Measurements from ENCODE around the gene NDUFV3. TPM values are rescaled to one million over a fixed set of nuclear protein-coding genes. Genes with fewer than 3 reads are reported as not detected.

The NDUFV3 gene
- polyA plus RNA-seq, 1 donor from 2014 or later: 22.7 TPM

DNA sequence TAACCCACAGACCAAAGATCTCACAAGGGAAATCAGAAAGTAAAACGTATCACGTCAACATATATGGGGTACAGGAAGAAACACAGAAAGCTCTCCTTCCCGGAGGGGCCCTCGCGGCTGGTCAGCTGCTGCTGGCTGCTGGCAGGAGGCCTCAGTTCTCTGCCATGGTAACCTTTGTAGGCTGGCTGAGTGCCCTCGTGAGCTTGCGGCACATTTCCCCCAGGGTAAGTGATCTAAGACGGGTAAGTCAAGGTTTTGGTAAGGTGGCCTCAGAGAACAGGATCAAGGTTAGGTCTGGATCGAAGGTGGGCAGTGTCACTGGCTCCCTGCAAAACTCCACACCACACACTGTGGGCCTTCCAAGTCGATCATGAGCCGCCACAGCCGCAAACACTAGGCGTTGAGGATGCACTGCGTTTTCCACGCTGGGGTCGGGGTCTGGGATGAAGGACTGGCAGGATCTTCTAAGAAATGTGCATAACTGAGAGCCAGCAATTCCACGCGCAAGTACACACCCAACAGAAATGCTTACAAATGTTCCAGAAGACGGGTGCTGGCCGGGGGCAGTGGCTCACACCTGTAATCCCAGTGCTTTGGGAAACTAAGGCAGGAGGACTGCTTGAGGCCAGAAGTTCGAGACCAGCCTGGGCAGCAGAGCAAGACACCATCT is 47.7 kb upstream of the NDUFV3 start:
- no peak overlapping the region for H3K9ac ChIP-seq (ENCODE audit: low read length)

GRCh38 chr21:42846221-42846620 is 46.9 kb upstream of the NDUFV3 start:
- Histone ChIP-seq H3K36me3 (ENCODE audit: insufficient read depth, low read length) (no peaks in the 10 kb centered on the region), H3K4me2 (ENCODE audit: low read length) (no peak overlapping the region), H3F3A (ENCODE audit: insufficient read depth, low read length, poor library complexity, severe bottlenecking) (no peaks in the 10 kb centered on the region), H2AFZ (ENCODE audit: low read depth, low read length) (no peak overlapping the region), H3K79me2 (replicated peaks; ENCODE audit: insufficient read depth, low read length) (no peaks in the 10 kb centered on the region), H4K20me1 (ENCODE audit: insufficient read depth) (no peaks in the 10 kb centered on the region), H3K27ac (ENCODE audit: low read length) (no peak overlapping the region), H3K27me3 (ENCODE audit: insufficient read depth, low read depth, low read length) (no peaks in the 10 kb centered on the region), H3K9ac (ENCODE audit: low read length) (no peak overlapping the region), H3K9me3 (ENCODE audit: low read length) (no peaks in the 10 kb centered on the region), H3K4me3 (ENCODE audit: low read length) (no peak overlapping the region), H3K9me2 (ENCODE audit: insufficient read depth, low read length) (no peaks in the 10 kb centered on the region)
- TF ChIP-seq MXI1 (conservative IDR thresholded peaks at IDR 0.05; ENCODE audit: poor library complexity, severe bottlenecking) (no peak), POLR2AphosphoS5 (IDR thresholded peaks at IDR 0.05) (no peak), CTCF (IDR thresholded peaks at IDR 0.05; ENCODE audit: poor library complexity, severe bottlenecking) (no peak), EZH2 (IDR thresholded peaks at IDR 0.05; ENCODE audit: borderline replicate concordance, insufficient read depth, low read length, poor library complexity, severe bottlenecking) (no peak), RAD21 (conservative IDR thresholded peaks at IDR 0.05) (no peak), SMC3 (conservative IDR thresholded peaks at IDR 0.05; ENCODE audit: poor library complexity) (no peak), TAF1 (IDR thresholded peaks at IDR 0.05; ENCODE audit: low read depth) (no peak), EP300 (conservative IDR thresholded peaks at IDR 0.05; ENCODE audit: poor library complexity, severe bottlenecking) (no peak)
- TF ChIP-seq, protein P1, sequence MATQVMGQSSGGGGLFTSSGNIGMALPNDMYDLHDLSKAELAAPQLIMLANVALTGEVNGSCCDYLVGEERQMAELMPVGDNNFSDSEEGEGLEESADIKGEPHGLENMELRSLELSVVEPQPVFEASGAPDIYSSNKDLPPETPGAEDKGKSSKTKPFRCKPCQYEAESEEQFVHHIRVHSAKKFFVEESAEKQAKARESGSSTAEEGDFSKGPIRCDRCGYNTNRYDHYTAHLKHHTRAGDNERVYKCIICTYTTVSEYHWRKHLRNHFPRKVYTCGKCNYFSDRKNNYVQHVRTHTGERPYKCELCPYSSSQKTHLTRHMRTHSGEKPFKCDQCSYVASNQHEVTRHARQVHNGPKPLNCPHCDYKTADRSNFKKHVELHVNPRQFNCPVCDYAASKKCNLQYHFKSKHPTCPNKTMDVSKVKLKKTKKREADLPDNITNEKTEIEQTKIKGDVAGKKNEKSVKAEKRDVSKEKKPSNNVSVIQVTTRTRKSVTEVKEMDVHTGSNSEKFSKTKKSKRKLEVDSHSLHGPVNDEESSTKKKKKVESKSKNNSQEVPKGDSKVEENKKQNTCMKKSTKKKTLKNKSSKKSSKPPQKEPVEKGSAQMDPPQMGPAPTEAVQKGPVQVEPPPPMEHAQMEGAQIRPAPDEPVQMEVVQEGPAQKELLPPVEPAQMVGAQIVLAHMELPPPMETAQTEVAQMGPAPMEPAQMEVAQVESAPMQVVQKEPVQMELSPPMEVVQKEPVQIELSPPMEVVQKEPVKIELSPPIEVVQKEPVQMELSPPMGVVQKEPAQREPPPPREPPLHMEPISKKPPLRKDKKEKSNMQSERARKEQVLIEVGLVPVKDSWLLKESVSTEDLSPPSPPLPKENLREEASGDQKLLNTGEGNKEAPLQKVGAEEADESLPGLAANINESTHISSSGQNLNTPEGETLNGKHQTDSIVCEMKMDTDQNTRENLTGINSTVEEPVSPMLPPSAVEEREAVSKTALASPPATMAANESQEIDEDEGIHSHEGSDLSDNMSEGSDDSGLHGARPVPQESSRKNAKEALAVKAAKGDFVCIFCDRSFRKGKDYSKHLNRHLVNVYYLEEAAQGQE (IDR thresholded peaks at IDR 0.05; ENCODE audit: borderline replicate concordance): no peak

More for the DNA sequence above, 47.7 kb upstream of the NDUFV3 start:
- Histone ChIP-seq H3K27ac (ENCODE audit: low read length) (no peak overlapping the region), H3F3A (ENCODE audit: insufficient read depth, low read length, poor library complexity, severe bottlenecking) (no peaks in the 10 kb centered on the region), H3K4me2 (ENCODE audit: low read length) (no peak overlapping the region), H4K20me1 (ENCODE audit: insufficient read depth) (no peaks in the 10 kb centered on the region), H3K27me3 (ENCODE audit: insufficient read depth, low read depth, low read length) (no peaks in the 10 kb centered on the region), H3K9me2 (ENCODE audit: insufficient read depth, low read length) (no peaks in the 10 kb centered on the region), H3K4me3 (ENCODE audit: low read length) (no peak overlapping the region), H2AFZ (ENCODE audit: low read depth, low read length) (no peak overlapping the region), H3K9me3 (ENCODE audit: low read length) (no peaks in the 10 kb centered on the region), H3K79me2 (replicated peaks; ENCODE audit: insufficient read depth, low read length) (no peaks in the 10 kb centered on the region), H3K36me3 (ENCODE audit: insufficient read depth, low read length) (no peaks in the 10 kb centered on the region)
- TF ChIP-seq RAD21 (conservative IDR thresholded peaks at IDR 0.05) (no peak), EZH2 (IDR thresholded peaks at IDR 0.05; ENCODE audit: borderline replicate concordance, insufficient read depth, low read length, poor library complexity, severe bottlenecking) (no peak), POLR2AphosphoS5 (IDR thresholded peaks at IDR 0.05) (no peak), CTCF (IDR thresholded peaks at IDR 0.05; ENCODE audit: poor library complexity, severe bottlenecking) (no peak), EP300 (conservative IDR thresholded peaks at IDR 0.05; ENCODE audit: poor library complexity, severe bottlenecking) (no peak)

All from neural cell (in vitro differentiated cells).